Parathyroid adenoma (tissue), 2 donors: ENCODE data around the gene LDLRAD2.
"Not testable (repeated sequence)": the region's sequence is repeated elsewhere in the genome, so short reads cannot be mapped to it uniquely, and the experiment has no call there.

Experiments
- H2AFZ ChIP-seq: fragments of 300-600 bp; sonication (generic); one replicate; pipeline ENCODE4 v1.7.0; 2017; ENCODE audit warnings: antibody characterized with exemption, mild to moderate bottlenecking
- H3K27ac ChIP-seq: fragments of 300-600 bp; sonication (generic); one replicate; pipeline ENCODE4 v1.7.0; 2017
- H3K27me3 ChIP-seq: fragments of 300-600 bp; sonication (generic); one replicate; pipeline ENCODE4 v1.7.0; 2017; ENCODE audit warnings: low read length; ENCODE audit not compliant: control insufficient read depth, insufficient read depth
- H3K36me3 ChIP-seq: fragments of 300-600 bp; sonication (generic); one replicate; pipeline ENCODE4 v1.7.0; 2017; ENCODE audit warnings: low read length; ENCODE audit not compliant: control insufficient read depth, insufficient read depth
- H3K4me1 ChIP-seq: fragments of 300-600 bp; sonication (generic); one replicate; pipeline ENCODE4 v1.7.0; 2017; ENCODE audit warnings: control low read depth
- H3K4me2 ChIP-seq: fragments of 300-600 bp; sonication (generic); one replicate; pipeline ENCODE4 v1.7.0; 2017; ENCODE audit warnings: low read length
- H3K4me3 ChIP-seq: fragments of 300-600 bp; sonication (generic); one replicate; pipeline ENCODE4 v1.7.0; 2017; ENCODE audit warnings: low read depth, low read length
- H3K79me2 ChIP-seq: fragments of 300-600 bp; sonication (generic); one replicate; pipeline ENCODE4 v1.7.0; 2017; ENCODE audit warnings: control low read depth
- H3K9ac ChIP-seq: fragments of 300-600 bp; sonication (generic); one replicate; pipeline ENCODE4 v1.7.0; 2017; ENCODE audit warnings: mild to moderate bottlenecking
- H3K9me3 ChIP-seq: fragments of 300-600 bp; sonication (generic); one replicate; pipeline ENCODE4 v1.7.0; 2017; ENCODE audit warnings: low read length; ENCODE audit not compliant: control insufficient read depth
- TF ChIP-seq, protein P1 (sequence below): fragments of 300-600 bp; sonication (generic); IDR thresholded peaks from one replicate; pipeline ENCODE4 v1.7.0; 2017; ENCODE audit warnings: antibody characterized with exemption, mild to moderate bottlenecking
- donor health status: primary hyperparathyroidism.

Gene LDLRAD2

GRCh38 chr1:21783679-21784603 is 28.1 kb upstream of the LDLRAD2 start:
- H3K79me2 ChIP-seq, result peaks cover 17% of the 10 kb centered on the region
- H3K27ac ChIP-seq, result peak overlapping the region; percentile 99
- H3K27me3 ChIP-seq, result no peaks in the 10 kb centered on the region
- H3K36me3 ChIP-seq, result no peaks in the 10 kb centered on the region
- peak overlapping the region; percentile 96 for H2AFZ ChIP-seq
- H3K4me2 ChIP-seq, result peak overlapping the region; percentile 89
- H3K4me3 ChIP-seq, result peak overlapping the region; percentile 90
- H3K9ac ChIP-seq, result peak overlapping the region; percentile 90
- H3K4me1 ChIP-seq, result no peaks in the 10 kb centered on the region
- TF ChIP-seq, protein P1, sequence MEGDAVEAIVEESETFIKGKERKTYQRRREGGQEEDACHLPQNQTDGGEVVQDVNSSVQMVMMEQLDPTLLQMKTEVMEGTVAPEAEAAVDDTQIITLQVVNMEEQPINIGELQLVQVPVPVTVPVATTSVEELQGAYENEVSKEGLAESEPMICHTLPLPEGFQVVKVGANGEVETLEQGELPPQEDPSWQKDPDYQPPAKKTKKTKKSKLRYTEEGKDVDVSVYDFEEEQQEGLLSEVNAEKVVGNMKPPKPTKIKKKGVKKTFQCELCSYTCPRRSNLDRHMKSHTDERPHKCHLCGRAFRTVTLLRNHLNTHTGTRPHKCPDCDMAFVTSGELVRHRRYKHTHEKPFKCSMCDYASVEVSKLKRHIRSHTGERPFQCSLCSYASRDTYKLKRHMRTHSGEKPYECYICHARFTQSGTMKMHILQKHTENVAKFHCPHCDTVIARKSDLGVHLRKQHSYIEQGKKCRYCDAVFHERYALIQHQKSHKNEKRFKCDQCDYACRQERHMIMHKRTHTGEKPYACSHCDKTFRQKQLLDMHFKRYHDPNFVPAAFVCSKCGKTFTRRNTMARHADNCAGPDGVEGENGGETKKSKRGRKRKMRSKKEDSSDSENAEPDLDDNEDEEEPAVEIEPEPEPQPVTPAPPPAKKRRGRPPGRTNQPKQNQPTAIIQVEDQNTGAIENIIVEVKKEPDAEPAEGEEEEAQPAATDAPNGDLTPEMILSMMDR, result no peak
- H3K9me3 ChIP-seq, result no peaks in the 10 kb centered on the region

DNA sequence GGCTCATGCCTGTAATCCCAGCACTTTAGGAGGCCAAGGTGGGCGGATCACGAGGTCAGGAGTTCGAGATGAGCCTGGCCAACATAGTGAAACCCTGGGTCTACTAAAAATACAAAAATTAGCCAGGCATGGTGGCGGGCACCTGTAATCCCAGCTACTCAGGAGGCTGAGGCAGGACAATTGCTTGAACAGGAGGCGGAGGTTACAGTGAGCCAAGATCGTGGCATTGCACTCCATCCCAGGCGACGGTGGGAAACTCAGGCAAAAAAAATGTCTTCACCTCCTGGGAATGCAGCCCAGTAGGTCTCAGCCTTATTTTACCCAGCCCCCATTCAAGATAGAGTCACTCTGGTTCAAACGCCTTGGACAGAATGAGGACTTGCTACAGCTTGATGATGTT is 26.3 kb upstream of the LDLRAD2 start:
- not testable (repeated sequence) for H3K79me2 ChIP-seq, H3K27me3 ChIP-seq, H3K4me1 ChIP-seq, H3K9me3 ChIP-seq, H3K9ac ChIP-seq, H3K4me3 ChIP-seq, H2AFZ ChIP-seq, H3K27ac ChIP-seq, H3K4me2 ChIP-seq, H3K36me3 ChIP-seq

DNA sequence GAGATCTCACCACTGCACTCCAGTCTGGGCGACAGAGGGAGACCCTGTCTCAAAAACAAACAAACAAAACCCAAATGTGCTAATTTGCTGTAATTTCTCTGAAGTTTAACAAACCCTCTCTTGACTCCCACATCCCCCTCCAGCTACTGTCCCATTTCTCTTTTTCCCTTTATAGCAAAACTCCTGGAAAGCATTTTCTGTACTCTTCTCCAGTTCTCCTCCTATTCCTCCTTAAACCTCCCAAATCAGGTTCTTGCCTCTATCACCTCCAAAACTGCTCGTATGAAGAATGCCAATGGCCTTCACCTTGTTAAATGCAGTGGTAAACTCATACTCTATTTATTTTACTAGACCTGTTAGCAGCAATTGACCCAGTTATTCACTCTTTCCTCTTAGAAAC is 25.4 kb upstream of the LDLRAD2 start:
- Histone ChIP-seq H3K27me3 (no peaks in the 10 kb centered on the region), H3K79me2 (peaks cover 4% of the 10 kb centered on the region), H3K27ac (no peak overlapping the region), H2AFZ (no peak overlapping the region), H3K4me2 (no peak overlapping the region), H3K36me3 (no peaks in the 10 kb centered on the region), H3K9ac (no peak overlapping the region), H3K4me3 (no peak overlapping the region), H3K9me3 (no peaks in the 10 kb centered on the region), H3K4me1 (no peaks in the 10 kb centered on the region)
- TF ChIP-seq, protein P1, result no peak

DNA sequence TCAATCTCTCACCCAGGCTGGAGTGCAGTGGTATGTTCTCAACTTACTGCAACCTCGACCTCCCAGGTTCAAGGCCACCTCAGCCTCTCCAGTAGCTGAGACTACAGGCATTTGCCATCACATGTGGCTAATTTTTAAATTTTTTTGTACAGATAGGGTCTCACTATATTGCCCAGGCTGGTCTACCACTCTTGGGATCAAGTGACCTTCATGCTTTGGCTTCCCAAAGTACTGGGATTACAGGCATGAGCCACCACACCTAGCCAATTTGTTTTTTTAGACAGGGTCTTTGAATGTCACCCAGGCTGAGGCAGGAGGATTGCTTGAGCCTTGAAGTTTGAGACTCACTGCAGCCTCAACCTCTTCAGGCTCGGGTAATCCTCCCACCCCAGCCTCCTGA is 19.0 kb upstream of the LDLRAD2 start:
- H3K4me3 ChIP-seq, result no peak overlapping the region
- H3K9me3 ChIP-seq, result no peaks in the 10 kb centered on the region
- no peak overlapping the region for H3K9ac ChIP-seq
- H3K27me3 ChIP-seq, result no peaks in the 10 kb centered on the region
- no peak overlapping the region for H3K27ac ChIP-seq
- no peak overlapping the region for H2AFZ ChIP-seq
- TF ChIP-seq, protein P1, result no peak
- H3K36me3 ChIP-seq, result no peaks in the 10 kb centered on the region
- H3K4me1 ChIP-seq, result no peaks in the 10 kb centered on the region
- no peaks in the 10 kb centered on the region for H3K79me2 ChIP-seq
- no peak overlapping the region for H3K4me2 ChIP-seq

DNA sequence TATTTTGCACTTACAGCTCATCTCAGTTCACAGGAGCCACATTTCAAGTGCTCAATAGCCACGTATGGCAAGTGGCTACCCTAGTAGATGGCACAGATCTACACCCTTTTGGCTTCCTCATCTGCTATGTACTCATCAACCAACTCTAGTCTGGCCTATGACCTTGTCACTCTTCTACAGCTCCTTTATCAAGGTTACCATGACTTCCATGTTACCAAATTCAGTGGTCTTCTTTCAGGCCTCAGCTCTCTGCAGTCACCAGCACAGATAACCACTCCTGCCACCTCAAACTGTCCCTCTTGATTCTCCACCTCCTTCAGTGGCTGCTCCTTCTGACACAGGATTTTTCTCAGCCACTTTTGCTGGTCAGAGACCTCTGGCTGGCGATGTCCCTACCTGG is 17.4 kb upstream of the LDLRAD2 start:
- Histone ChIP-seq H3K9me3 (no peaks in the 10 kb centered on the region), H3K4me3 (no peak overlapping the region), H3K4me2 (no peak overlapping the region), H2AFZ (no peak overlapping the region), H3K27ac (no peak overlapping the region), H3K36me3 (no peaks in the 10 kb centered on the region), H3K4me1 (no peaks in the 10 kb centered on the region), H3K9ac (no peak overlapping the region), H3K27me3 (no peaks in the 10 kb centered on the region), H3K79me2 (no peaks in the 10 kb centered on the region)
- TF ChIP-seq, protein P1, result no peak
